Measurements from ENCODE around the gene ASIC2. TPM values are rescaled to one million over a fixed set of nuclear protein-coding genes. Genes with fewer than 3 reads are reported as not detected.

The ASIC2 gene
- total and polyA plus RNA-seq, 9 donors = under 0.01 to 0.71 (median 0.16) TPM

- no peak overlapping the region for H3K27ac ChIP-seq (ENCODE audit: low read length)
- H3K27me3 ChIP-seq (ENCODE audit: control insufficient read depth, insufficient read depth, low read length) = peaks cover 3% of the 10 kb centered on the region
- WGBS (ENCODE audit: insufficient coverage) = no CpG with 5 or more reads among the region's 2 CpGs
- no peak for DNase-seq
- H3K36me3 ChIP-seq (ENCODE audit: control insufficient read depth, insufficient read depth, low read length) = no peaks in the 10 kb centered on the region
- no peaks in the 10 kb centered on the region for H3K4me1 ChIP-seq (ENCODE audit: control insufficient read depth, insufficient read depth, low read length)
- no peak overlapping the region for H3K4me3 ChIP-seq (ENCODE audit: low read length)
- H3K9me3 ChIP-seq (replicated peaks; ENCODE audit: control insufficient read depth, low read depth, low read length) = no peaks in the 10 kb centered on the region
Measured at GRCh38 chr17:33084755-33085154, 208.3 kb downstream of the ASIC2 start.

GRCh38 chr17:33082529-33083173 is 210.4 kb downstream of the ASIC2 start:
- DNase-seq = no peak
- Histone ChIP-seq H3K4me1 (ENCODE audit: control insufficient read depth, insufficient read depth, low read length) (no peaks in the 10 kb centered on the region), H3K36me3 (ENCODE audit: control insufficient read depth, insufficient read depth, low read length) (no peaks in the 10 kb centered on the region), H3K9me3 (replicated peaks; ENCODE audit: control insufficient read depth, low read depth, low read length) (no peaks in the 10 kb centered on the region), H3K27ac (ENCODE audit: low read length) (no peak overlapping the region), H3K27me3 (ENCODE audit: control insufficient read depth, insufficient read depth, low read length) (no peaks in the 10 kb centered on the region), H3K4me3 (ENCODE audit: low read length) (no peak overlapping the region)
- 84% methylated on average over 3 of the region's 7 CpGs for WGBS (ENCODE audit: insufficient coverage)

GRCh38 chr17:33080091-33080490 is 213.0 kb downstream of the ASIC2 start:
- Histone ChIP-seq H3K4me1 (ENCODE audit: control insufficient read depth, insufficient read depth, low read length) (no peaks in the 10 kb centered on the region), H3K4me3 (ENCODE audit: low read length) (no peak overlapping the region), H3K27me3 (ENCODE audit: control insufficient read depth, insufficient read depth, low read length) (peaks cover 2% of the 10 kb centered on the region), H3K27ac (ENCODE audit: low read length) (no peak overlapping the region), H3K36me3 (ENCODE audit: control insufficient read depth, insufficient read depth, low read length) (no peaks in the 10 kb centered on the region), H3K9me3 (replicated peaks; ENCODE audit: control insufficient read depth, low read depth, low read length) (no peaks in the 10 kb centered on the region)
- no CpG with 5 or more reads among the region's 3 CpGs for WGBS (ENCODE audit: insufficient coverage)
- DNase-seq = no peak

GRCh38 chr17:33079201-33079600 is 213.9 kb downstream of the ASIC2 start:
- no peak for DNase-seq
- no peaks in the 10 kb centered on the region for H3K4me1 ChIP-seq (ENCODE audit: control insufficient read depth, insufficient read depth, low read length)
- 21% methylated on average over 2 of the region's 3 CpGs for WGBS (ENCODE audit: insufficient coverage)
- H3K27ac ChIP-seq (ENCODE audit: low read length) = no peak overlapping the region
- H3K9me3 ChIP-seq (replicated peaks; ENCODE audit: control insufficient read depth, low read depth, low read length) = no peaks in the 10 kb centered on the region
- no peaks in the 10 kb centered on the region for H3K36me3 ChIP-seq (ENCODE audit: control insufficient read depth, insufficient read depth, low read length)
- H3K27me3 ChIP-seq (ENCODE audit: control insufficient read depth, insufficient read depth, low read length) = peaks cover 2% of the 10 kb centered on the region
- no peak overlapping the region for H3K4me3 ChIP-seq (ENCODE audit: low read length)

GRCh38 chr17:33076979-33077378 is 216.1 kb downstream of the ASIC2 start:
- H3K9me3 ChIP-seq (replicated peaks; ENCODE audit: control insufficient read depth, low read depth, low read length) = no peaks in the 10 kb centered on the region
- H3K4me3 ChIP-seq (ENCODE audit: low read length) = no peak overlapping the region
- H3K27me3 ChIP-seq (ENCODE audit: control insufficient read depth, insufficient read depth, low read length) = peaks cover 3% of the 10 kb centered on the region
- H3K27ac ChIP-seq (ENCODE audit: low read length) = no peak overlapping the region
- no peaks in the 10 kb centered on the region for H3K36me3 ChIP-seq (ENCODE audit: control insufficient read depth, insufficient read depth, low read length)
- no peak for DNase-seq
- H3K4me1 ChIP-seq (ENCODE audit: control insufficient read depth, insufficient read depth, low read length) = no peaks in the 10 kb centered on the region
- WGBS (ENCODE audit: insufficient coverage) = 86% methylated on average over 1 of the region's 1 CpG

- 67% methylated on average over 6 of the region's 7 CpGs for WGBS (ENCODE audit: insufficient coverage)
- Histone ChIP-seq H3K4me1 (ENCODE audit: control insufficient read depth, insufficient read depth, low read length) (no peaks in the 10 kb centered on the region), H3K36me3 (ENCODE audit: control insufficient read depth, insufficient read depth, low read length) (no peaks in the 10 kb centered on the region), H3K4me3 (ENCODE audit: low read length) (no peak overlapping the region), H3K9me3 (replicated peaks; ENCODE audit: control insufficient read depth, low read depth, low read length) (no peaks in the 10 kb centered on the region), H3K27ac (ENCODE audit: low read length) (no peak overlapping the region), H3K27me3 (ENCODE audit: control insufficient read depth, insufficient read depth, low read length) (peaks cover 4% of the 10 kb centered on the region)
- DNase-seq = no peak
Measured at GRCh38 chr17:33073416-33073815, 219.7 kb downstream of the ASIC2 start.

- no peak overlapping the region for H3K27ac ChIP-seq (ENCODE audit: low read length)
- peaks cover 4% of the 10 kb centered on the region for H3K27me3 ChIP-seq (ENCODE audit: control insufficient read depth, insufficient read depth, low read length)
- no peaks in the 10 kb centered on the region for H3K36me3 ChIP-seq (ENCODE audit: control insufficient read depth, insufficient read depth, low read length)
- DNase-seq = no peak
- WGBS (ENCODE audit: insufficient coverage) = no CpG with 5 or more reads among the region's 12 CpGs
- no peak overlapping the region for H3K4me3 ChIP-seq (ENCODE audit: low read length)
- H3K9me3 ChIP-seq (replicated peaks; ENCODE audit: control insufficient read depth, low read depth, low read length) = no peaks in the 10 kb centered on the region
- no peaks in the 10 kb centered on the region for H3K4me1 ChIP-seq (ENCODE audit: control insufficient read depth, insufficient read depth, low read length)
Measured at GRCh38 chr17:33072421-33073161, 220.5 kb downstream of the ASIC2 start.

- Histone ChIP-seq H3K9me3 (replicated peaks; ENCODE audit: control insufficient read depth, low read depth, low read length) (no peaks in the 10 kb centered on the region), H3K27ac (ENCODE audit: low read length) (no peak overlapping the region), H3K4me3 (ENCODE audit: low read length) (no peak overlapping the region), H3K27me3 (ENCODE audit: control insufficient read depth, insufficient read depth, low read length) (peaks cover 4% of the 10 kb centered on the region), H3K4me1 (ENCODE audit: control insufficient read depth, insufficient read depth, low read length) (no peaks in the 10 kb centered on the region), H3K36me3 (ENCODE audit: control insufficient read depth, insufficient read depth, low read length) (no peaks in the 10 kb centered on the region)
- DNase-seq = no peak
Measured at GRCh38 chr17:33071656-33072055, 221.4 kb downstream of the ASIC2 start.

GRCh38 chr17:33057564-33057963 is 235.5 kb downstream of the ASIC2 start:
- H3K27ac ChIP-seq (ENCODE audit: low read length) = no peak overlapping the region
- H3K27me3 ChIP-seq (ENCODE audit: control insufficient read depth, insufficient read depth, low read length) = peaks cover 7% of the 10 kb centered on the region
- WGBS (ENCODE audit: insufficient coverage) = 77% methylated on average over 2 of the region's 2 CpGs
- DNase-seq = no peak
- H3K4me3 ChIP-seq (ENCODE audit: low read length) = no peak overlapping the region
- H3K4me1 ChIP-seq (ENCODE audit: control insufficient read depth, insufficient read depth, low read length) = no peaks in the 10 kb centered on the region
- no peaks in the 10 kb centered on the region for H3K36me3 ChIP-seq (ENCODE audit: control insufficient read depth, insufficient read depth, low read length)
- no peaks in the 10 kb centered on the region for H3K9me3 ChIP-seq (replicated peaks; ENCODE audit: control insufficient read depth, low read depth, low read length)

GRCh38 chr17:33056399-33057146 is 236.5 kb downstream of the ASIC2 start:
- H3K9me3 ChIP-seq (replicated peaks; ENCODE audit: control insufficient read depth, low read depth, low read length) = no peaks in the 10 kb centered on the region
- H3K4me3 ChIP-seq (ENCODE audit: low read length) = no peak overlapping the region
- H3K36me3 ChIP-seq (ENCODE audit: control insufficient read depth, insufficient read depth, low read length) = no peaks in the 10 kb centered on the region
- no peaks in the 10 kb centered on the region for H3K4me1 ChIP-seq (ENCODE audit: control insufficient read depth, insufficient read depth, low read length)
- peaks cover 7% of the 10 kb centered on the region for H3K27me3 ChIP-seq (ENCODE audit: control insufficient read depth, insufficient read depth, low read length)
- DNase-seq = no peak
- 22% methylated on average over 1 of the region's 4 CpGs for WGBS (ENCODE audit: insufficient coverage)
- H3K27ac ChIP-seq (ENCODE audit: low read length) = no peak overlapping the region

All from muscle of leg (tissue), 11 donors.